Stimulated activated CD8-positive, alpha-beta memory T cell treated with anti-CD3 and anti-CD28 coated beads, Interleukin-12 subunit alpha, Interleukin-12 subunit beta, amount 100 ng/mL, for 4 hours (primary cell): ENCODE results near the gene RAPH1.
A peak's percentile ranks its signal among the peaks of the same experiment; 100 is the strongest.

Experiments
- DNase-seq: peaks from one replicate; pipeline ENCODE4 v3.0.0-alpha.2; 2020; ENCODE audit warnings: low read depth

Gene RAPH1

GRCh38 chr2:203484266-203485112 is 50.6 kb downstream of the RAPH1 start:
- DNase-seq = peak; percentile 10

- no peak for DNase-seq
Observed at GRCh38 chr2:203480623-203481022, 54.5 kb downstream of the RAPH1 start.

- no peak for DNase-seq
Observed at GRCh38 chr2:203476881-203477280, 58.2 kb downstream of the RAPH1 start.

- no peak for DNase-seq
Observed at GRCh38 chr2:203471323-203471722, 63.8 kb downstream of the RAPH1 start.

- no peak for DNase-seq
Observed at GRCh38 chr2:203470371-203470770, 64.7 kb downstream of the RAPH1 start.

GRCh38 chr2:203469546-203469945 is 65.6 kb downstream of the RAPH1 start:
- DNase-seq = no peak

- no peak for DNase-seq
Observed at GRCh38 chr2:203463266-203463678, 71.8 kb downstream of the RAPH1 start.

GRCh38 chr2:203462308-203462707 is 72.8 kb downstream of the RAPH1 start:
- no peak for DNase-seq

- DNase-seq = no peak
Observed at GRCh38 chr2:203461746-203462145, 73.4 kb downstream of the RAPH1 start.

GRCh38 chr2:203455209-203455608 is 79.9 kb downstream of the RAPH1 start:
- DNase-seq = no peak

GRCh38 chr2:203453858-203454451 is 81.1 kb downstream of the RAPH1 start:
- DNase-seq = no peak

- no peak for DNase-seq
Observed at GRCh38 chr2:203451689-203452088, 83.4 kb downstream of the RAPH1 start.

- DNase-seq = no peak
Observed at GRCh38 chr2:203451011-203451410, 84.1 kb downstream of the RAPH1 start.

- DNase-seq = no peak
Observed at GRCh38 chr2:203450561-203450960, 84.5 kb downstream of the RAPH1 start.

- DNase-seq = no peak
Observed at GRCh38 chr2:203446780-203447179, 88.3 kb downstream of the RAPH1 start.

- no peak for DNase-seq
Observed at GRCh38 chr2:203446071-203446481, 89.0 kb downstream of the RAPH1 start.

GRCh38 chr2:203444738-203445137 is 90.4 kb downstream of the RAPH1 start:
- DNase-seq = no peak

- DNase-seq = no peak
Observed at GRCh38 chr2:203442463-203442862, 92.6 kb downstream of the RAPH1 start.

- no peak for DNase-seq
Observed at GRCh38 chr2:203441463-203441862, 93.6 kb downstream of the RAPH1 start.

- DNase-seq = no peak
Observed at GRCh38 chr2:203440671-203441070, 94.4 kb downstream of the RAPH1 start.

- DNase-seq = no peak
Observed at GRCh38 chr2:203438528-203438927, 96.6 kb downstream of the RAPH1 start.

GRCh38 chr2:203437511-203437910 is 97.6 kb downstream of the RAPH1 start:
- no peak for DNase-seq

- DNase-seq = no peak
Observed at GRCh38 chr2:203436496-203436895, 98.6 kb downstream of the RAPH1 start.

GRCh38 chr2:203432811-203433210 is 102.3 kb downstream of the RAPH1 start:
- DNase-seq = no peak
